ENCODE results near the gene TAB2. TPM values are rescaled to one million over a fixed set of nuclear protein-coding genes. Genes with fewer than 3 reads are reported as not detected.

Gene TAB2
- total and polyA plus RNA-seq, 2 donors (not counting 3 experiments of a cell fraction or from before 2014, with no cell fraction given): 26.0 to 37.4 TPM

DNA sequence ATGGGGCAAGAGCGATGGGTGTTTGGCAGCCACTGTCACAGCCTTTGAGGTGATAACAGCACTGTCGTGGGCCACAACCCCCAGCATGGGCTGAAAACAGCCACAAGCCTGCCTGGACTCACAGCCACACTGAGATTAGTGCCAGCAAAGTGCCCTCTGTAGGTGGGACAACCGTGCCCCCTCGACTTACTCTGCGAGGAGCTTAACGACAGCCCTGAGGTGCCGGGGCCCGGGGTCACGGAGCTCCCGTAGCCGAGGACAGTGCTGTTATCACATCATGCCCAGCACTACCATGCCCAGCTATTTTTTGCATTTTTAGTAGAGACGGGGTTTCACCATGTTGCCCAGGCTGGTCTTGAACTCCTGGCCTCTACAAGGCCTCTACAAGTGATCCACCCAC, 119.1 kb downstream of the TAB2 start:
- intact Hi-C loops (cut with micrococcal nuclease) (no loop called here), dilution Hi-C loops (cut with MboI; ENCODE audit: extremely low pct_ligation_motif_present, low sequenced_read_pairs) (no loop called here)
- DNase-seq (ENCODE audit: low read depth, low spot score) (no peak), FAIRE-seq (no peak)
- Histone ChIP-seq H3K4me1 (ENCODE audit: control insufficient read depth, extremely low read depth, insufficient read depth, low read length) (no peaks in the 10 kb centered on the region), H3K4me3 (replicated peaks in 1 of 3; ENCODE audit: insufficient read depth in 1 of 3, low read depth in 1 of 3, low read length in 3 of 3) (no peak overlapping the region), H3K27ac (ENCODE audit: insufficient read depth, low read depth, low read length) (no peak overlapping the region), H3K9ac (replicated peaks; ENCODE audit: extremely low read depth, insufficient read depth, low read length) (no peak overlapping the region), H3K36me3 (ENCODE audit: control insufficient read depth in 2 of 2, extremely low read depth in 1 of 2, insufficient read depth in 2 of 2, low read length in 2 of 2) (no peaks in the 10 kb centered on the region), H3K79me2 (ENCODE audit: control insufficient read depth, insufficient read depth, low read length) (no peaks in the 10 kb centered on the region), H3K9me3 (replicated peaks; ENCODE audit: control insufficient read depth, insufficient read depth, low read length) (no peaks in the 10 kb centered on the region), H3K4me2 (ENCODE audit: insufficient read depth, low read length) (no peak overlapping the region), H3K9me1 (replicated peaks; ENCODE audit: control insufficient read depth, extremely low read depth, insufficient read depth, low read length) (no peaks in the 10 kb centered on the region), H2AFZ (ENCODE audit: low read depth, low read length) (no peak overlapping the region), H3K27me3 (ENCODE audit: control insufficient read depth in 2 of 2, insufficient read depth in 2 of 2, low read length in 2 of 2) (no peaks in the 10 kb centered on the region), H4K20me1 (replicated peaks; ENCODE audit: control insufficient read depth, extremely low read depth, insufficient read depth, low read length) (no peaks in the 10 kb centered on the region)
- POLR2A ChIA-PET: no interaction called here
- no peak for TF ChIP-seq FOS (IDR thresholded peaks at IDR 0.05; ENCODE audit: borderline replicate concordance, insufficient read depth, low read length)
- no peak for TF ChIP-seq EZH2 (IDR thresholded peaks at IDR 0.05; ENCODE audit: borderline replicate concordance, low read depth, low read length, severe bottlenecking)
- TF ChIP-seq MYC (IDR thresholded peaks at IDR 0.05; ENCODE audit: low read depth, low read length): no peak
- TF ChIP-seq JUN (IDR thresholded peaks at IDR 0.05; ENCODE audit: borderline replicate concordance, insufficient read depth, insufficient read length, low read depth): no peak
- TF ChIP-seq, protein P1, sequence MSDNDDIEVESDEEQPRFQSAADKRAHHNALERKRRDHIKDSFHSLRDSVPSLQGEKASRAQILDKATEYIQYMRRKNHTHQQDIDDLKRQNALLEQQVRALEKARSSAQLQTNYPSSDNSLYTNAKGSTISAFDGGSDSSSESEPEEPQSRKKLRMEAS (IDR thresholded peaks at IDR 0.05; ENCODE audit: insufficient read depth, insufficient read length): no peak
- TF ChIP-seq, protein P2, sequence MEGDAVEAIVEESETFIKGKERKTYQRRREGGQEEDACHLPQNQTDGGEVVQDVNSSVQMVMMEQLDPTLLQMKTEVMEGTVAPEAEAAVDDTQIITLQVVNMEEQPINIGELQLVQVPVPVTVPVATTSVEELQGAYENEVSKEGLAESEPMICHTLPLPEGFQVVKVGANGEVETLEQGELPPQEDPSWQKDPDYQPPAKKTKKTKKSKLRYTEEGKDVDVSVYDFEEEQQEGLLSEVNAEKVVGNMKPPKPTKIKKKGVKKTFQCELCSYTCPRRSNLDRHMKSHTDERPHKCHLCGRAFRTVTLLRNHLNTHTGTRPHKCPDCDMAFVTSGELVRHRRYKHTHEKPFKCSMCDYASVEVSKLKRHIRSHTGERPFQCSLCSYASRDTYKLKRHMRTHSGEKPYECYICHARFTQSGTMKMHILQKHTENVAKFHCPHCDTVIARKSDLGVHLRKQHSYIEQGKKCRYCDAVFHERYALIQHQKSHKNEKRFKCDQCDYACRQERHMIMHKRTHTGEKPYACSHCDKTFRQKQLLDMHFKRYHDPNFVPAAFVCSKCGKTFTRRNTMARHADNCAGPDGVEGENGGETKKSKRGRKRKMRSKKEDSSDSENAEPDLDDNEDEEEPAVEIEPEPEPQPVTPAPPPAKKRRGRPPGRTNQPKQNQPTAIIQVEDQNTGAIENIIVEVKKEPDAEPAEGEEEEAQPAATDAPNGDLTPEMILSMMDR (IDR thresholded peaks at IDR 0.05; ENCODE audit: extremely low read depth in 1 of 2, insufficient read depth in 1 of 2, low read depth in 1 of 2, low read length in 2 of 2): no peak
- TF ChIP-seq POLR2A (IDR thresholded peaks at IDR 0.05; ENCODE audit: low read depth, low read length): no peak
- no peak for TF ChIP-seq GATA2 (IDR thresholded peaks at IDR 0.05; ENCODE audit: insufficient read depth, insufficient read length, low read depth, low read length)
- no peak for TF ChIP-seq POLR2AphosphoS5 (IDR thresholded peaks at IDR 0.05; ENCODE audit: insufficient read depth, low read depth, low read length)
- no TSS peak for BruUV-seq (replicated peaks)
- CTCF ChIA-PET: interaction anchor here (0.9 kb wide), 1 partner anchor 355 kb away, joined by 3 read pairs; no protein-coding TSS in a partner anchor

All from endothelial cell of umbilical vein (primary cell).